Mesothelial cell of epicardium (in vitro differentiated cells): ENCODE data around the gene SEMA3A. TPM values are rescaled to one million over a fixed set of nuclear protein-coding genes. Genes with fewer than 3 reads are reported as not detected.

ENCODE experiments used
- DNase-seq, 2 experiments: peaks; one replicate each; pipeline ENCODE4 v3.0.0; 2021; ENCODE audit warnings: low spot score in 2 of 2; ENCODE audit not compliant: unreplicated experiment in 2 of 2
- H3K27ac Mint-ChIP-seq: 2 replicates; pipeline ENCODE4 v1.8.0; 2021; ENCODE audit warnings: mixed read lengths
- H3K27me3 Mint-ChIP-seq: 2 replicates; pipeline ENCODE4 v1.8.0; 2021; ENCODE audit warnings: low read depth, mixed read lengths
- H3K36me3 Mint-ChIP-seq: 2 replicates; pipeline ENCODE4 v1.8.0; 2021; ENCODE audit warnings: mixed read lengths
- H3K4me1 Mint-ChIP-seq: 2 replicates; pipeline ENCODE4 v1.8.0; 2021; ENCODE audit warnings: mixed read lengths
- H3K4me3 Mint-ChIP-seq: 2 replicates; pipeline ENCODE4 v1.8.0; 2021; ENCODE audit warnings: mild to moderate bottlenecking, moderate library complexity, mixed read lengths
- H3K9me3 Mint-ChIP-seq: 2 replicates; pipeline ENCODE4 v1.8.0; 2021; ENCODE audit warnings: mixed read lengths
- total RNA-seq: library from RNA; stranded (reverse); gene quantifications from 3 replicates; pipeline ENCODE4 v1.2.1, GENCODE V29; 2021
- TF ChIP-seq, protein P1 (sequence below): fragments of 200-600 bp; sonication (generic); IDR thresholded peaks from one replicate; pipeline ENCODE4 v1.5.0; 2021; ENCODE audit warnings: antibody characterized with exemption; ENCODE audit not compliant: unreplicated experiment

SEMA3A gene
- total RNA-seq, 1 donor from 2014 or later: 44.4 TPM

DNA sequence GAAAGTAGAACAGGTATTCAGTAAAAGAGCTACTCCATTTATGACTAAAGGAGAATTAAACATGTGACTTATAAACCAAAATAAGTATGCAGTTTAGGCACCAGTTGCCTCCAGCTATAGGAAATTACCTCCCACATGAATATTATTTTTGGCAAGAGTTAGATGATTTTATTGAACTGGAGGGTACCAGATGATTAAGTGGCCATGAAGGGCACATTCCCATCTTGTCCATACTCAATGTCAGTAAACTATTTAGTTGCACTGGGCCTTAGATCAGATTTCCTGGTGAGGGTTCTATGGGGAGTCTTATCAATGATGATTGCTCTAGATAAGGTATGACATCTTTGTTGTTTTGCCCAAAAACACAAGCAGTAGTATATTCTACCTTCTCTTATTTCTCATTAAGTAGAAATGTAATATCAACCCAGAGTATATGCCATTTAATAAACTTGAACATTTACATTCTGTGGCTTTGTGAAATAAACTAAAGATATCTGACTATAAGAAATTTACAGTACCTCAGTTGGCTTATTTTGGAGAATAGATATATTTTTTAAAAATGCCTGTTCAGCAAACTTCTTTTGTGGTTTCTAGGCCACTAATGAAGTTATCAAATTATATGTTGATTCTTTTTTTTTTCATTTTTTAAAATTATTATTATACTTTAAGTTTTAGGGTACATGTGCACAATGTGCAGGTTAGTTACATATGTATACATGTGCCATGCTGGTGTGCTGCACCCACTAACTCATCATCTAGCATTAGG is 145.3 kb downstream of the SEMA3A start:
- Mint-ChIP-seq H3K4me3 (no peak overlapping the region), H3K36me3 (peaks cover 8% of the 10 kb centered on the region), H3K27me3 (no peaks in the 10 kb centered on the region), H3K4me1 (peaks cover 13% of the 10 kb centered on the region), H3K27ac (no peak overlapping the region), H3K9me3 (no peaks in the 10 kb centered on the region)
- TF ChIP-seq, protein P1, sequence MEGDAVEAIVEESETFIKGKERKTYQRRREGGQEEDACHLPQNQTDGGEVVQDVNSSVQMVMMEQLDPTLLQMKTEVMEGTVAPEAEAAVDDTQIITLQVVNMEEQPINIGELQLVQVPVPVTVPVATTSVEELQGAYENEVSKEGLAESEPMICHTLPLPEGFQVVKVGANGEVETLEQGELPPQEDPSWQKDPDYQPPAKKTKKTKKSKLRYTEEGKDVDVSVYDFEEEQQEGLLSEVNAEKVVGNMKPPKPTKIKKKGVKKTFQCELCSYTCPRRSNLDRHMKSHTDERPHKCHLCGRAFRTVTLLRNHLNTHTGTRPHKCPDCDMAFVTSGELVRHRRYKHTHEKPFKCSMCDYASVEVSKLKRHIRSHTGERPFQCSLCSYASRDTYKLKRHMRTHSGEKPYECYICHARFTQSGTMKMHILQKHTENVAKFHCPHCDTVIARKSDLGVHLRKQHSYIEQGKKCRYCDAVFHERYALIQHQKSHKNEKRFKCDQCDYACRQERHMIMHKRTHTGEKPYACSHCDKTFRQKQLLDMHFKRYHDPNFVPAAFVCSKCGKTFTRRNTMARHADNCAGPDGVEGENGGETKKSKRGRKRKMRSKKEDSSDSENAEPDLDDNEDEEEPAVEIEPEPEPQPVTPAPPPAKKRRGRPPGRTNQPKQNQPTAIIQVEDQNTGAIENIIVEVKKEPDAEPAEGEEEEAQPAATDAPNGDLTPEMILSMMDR: no peak
- no peak for DNase-seq

DNA sequence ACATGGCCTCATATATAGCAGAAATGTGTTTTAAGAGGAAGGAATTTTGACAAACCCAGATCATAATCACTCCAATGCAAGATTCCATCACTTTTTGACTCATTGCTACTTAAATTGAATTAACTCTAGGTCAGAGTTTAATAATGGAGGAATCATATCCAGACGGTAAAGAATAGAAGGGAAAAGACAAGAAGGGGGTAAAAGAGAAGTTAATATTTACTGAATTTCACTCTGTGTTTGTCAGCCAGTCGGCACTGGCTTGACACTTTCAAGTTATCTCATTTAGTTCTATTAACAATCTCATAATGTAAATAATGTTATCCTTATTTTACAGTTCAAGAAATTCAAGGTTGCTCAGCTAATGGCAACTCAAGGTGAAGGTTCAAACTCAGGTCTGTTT is 147.5 kb downstream of the SEMA3A start:
- H3K27ac Mint-ChIP-seq: peak overlapping the region; percentile 39
- no peaks in the 10 kb centered on the region for H3K9me3 Mint-ChIP-seq
- no peak overlapping the region for H3K4me3 Mint-ChIP-seq
- H3K36me3 Mint-ChIP-seq: peaks cover 8% of the 10 kb centered on the region
- no peaks in the 10 kb centered on the region for H3K27me3 Mint-ChIP-seq
- TF ChIP-seq, protein P1: no peak
- DNase-seq: no peak
- peaks cover 27% of the 10 kb centered on the region for H3K4me1 Mint-ChIP-seq

GRCh38 chr7:84044834-84045233 is 149.8 kb downstream of the SEMA3A start:
- DNase-seq: no peak
- H3K36me3 Mint-ChIP-seq: peaks cover 8% of the 10 kb centered on the region
- H3K4me1 Mint-ChIP-seq: peaks cover 33% of the 10 kb centered on the region
- H3K9me3 Mint-ChIP-seq: no peaks in the 10 kb centered on the region
- H3K27ac Mint-ChIP-seq: no peak overlapping the region
- no peak overlapping the region for H3K4me3 Mint-ChIP-seq
- no peaks in the 10 kb centered on the region for H3K27me3 Mint-ChIP-seq
- TF ChIP-seq, protein P1: no peak

DNA sequence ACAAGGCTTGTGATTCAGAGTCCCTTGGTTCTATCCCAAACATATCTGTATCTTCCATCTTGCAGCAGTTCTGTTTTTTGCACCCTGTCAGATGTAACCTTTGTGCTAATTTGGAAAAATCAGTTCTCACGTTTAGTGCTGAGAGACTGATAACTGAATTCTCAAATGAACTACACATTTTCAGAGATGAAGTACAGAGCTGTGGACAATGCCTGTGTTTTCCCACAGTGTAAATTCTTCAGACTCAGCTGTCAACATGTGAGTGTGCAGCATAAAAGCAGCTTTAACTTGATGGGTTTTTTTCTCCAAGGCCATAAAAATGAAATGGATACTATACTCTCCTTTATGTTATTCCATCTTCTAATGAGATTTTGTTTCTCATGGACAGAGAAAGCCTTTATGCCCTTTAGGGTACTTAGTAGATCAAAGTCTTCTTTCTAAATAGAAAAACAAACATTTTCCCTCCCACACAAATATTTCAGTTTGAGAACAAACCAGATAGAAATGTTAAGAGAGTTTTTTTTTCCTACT is 150.9 kb downstream of the SEMA3A start:
- peak overlapping the region; percentile 6 for H3K27ac Mint-ChIP-seq
- no peaks in the 10 kb centered on the region for H3K27me3 Mint-ChIP-seq
- H3K4me1 Mint-ChIP-seq: peaks cover 37% of the 10 kb centered on the region
- no peak for DNase-seq
- TF ChIP-seq, protein P1: no peak
- no peak overlapping the region for H3K4me3 Mint-ChIP-seq
- peaks cover 8% of the 10 kb centered on the region for H3K36me3 Mint-ChIP-seq
- no peaks in the 10 kb centered on the region for H3K9me3 Mint-ChIP-seq

DNA sequence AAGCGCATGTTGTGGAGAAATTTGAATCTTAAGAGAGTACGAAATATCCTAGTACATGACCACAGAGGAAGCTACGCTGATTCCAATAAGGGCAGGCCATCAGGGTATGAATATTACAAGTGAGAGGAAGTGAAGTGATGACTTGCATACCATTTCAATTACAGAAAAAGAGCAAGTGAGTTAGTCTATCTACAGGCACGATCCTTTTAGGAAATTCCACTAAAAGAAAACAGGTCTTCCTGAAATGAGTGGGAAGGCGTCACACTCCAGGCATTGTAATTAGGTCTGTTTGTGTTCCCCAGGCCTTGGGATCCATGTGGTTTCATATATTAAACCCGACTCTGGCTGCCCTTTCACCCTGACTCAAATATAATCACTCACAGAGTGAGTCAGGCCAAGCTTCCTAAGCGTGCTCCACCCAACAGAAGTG is 152.5 kb downstream of the SEMA3A start:
- Mint-ChIP-seq H3K27ac (peak overlapping the region; percentile 62), H3K27me3 (no peaks in the 10 kb centered on the region), H3K4me3 (no peak overlapping the region), H3K9me3 (no peaks in the 10 kb centered on the region), H3K36me3 (peaks cover 8% of the 10 kb centered on the region), H3K4me1 (peaks cover 42% of the 10 kb centered on the region)
- no peak for DNase-seq
- TF ChIP-seq, protein P1: no peak
